ENCODE data around the gene MAP6.

The MAP6 gene

DNA sequence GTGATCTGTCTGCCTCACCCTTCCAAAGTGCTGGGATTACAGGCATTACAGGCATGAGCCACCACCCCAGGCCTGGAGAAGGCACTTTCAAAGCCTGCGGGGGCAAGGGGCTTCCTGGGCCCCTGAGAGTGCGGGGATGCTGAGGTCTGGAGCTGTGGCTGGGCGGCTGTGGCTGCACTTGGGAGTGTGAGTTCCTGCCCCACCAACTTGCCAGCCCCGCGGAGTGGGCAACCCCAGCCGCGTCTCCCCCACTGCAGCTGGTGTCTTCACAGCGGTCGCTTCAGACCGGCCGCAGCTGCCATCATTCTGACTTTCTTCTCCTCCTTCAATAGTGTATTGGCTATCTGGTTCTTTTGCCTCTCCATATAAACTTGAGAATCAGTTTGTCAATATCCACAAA is 10.7 kb upstream of the MAP6 start:
- CTCF ChIA-PET: interaction anchor here (0.6 to 1.5 kb wide), 2 partner anchors 12 to 27 kb away, joined by 3 read pairs; no protein-coding TSS in a partner anchor
- H3K36me3 Mint-ChIP-seq: no peaks in the 10 kb centered on the region
- H3K27me3 Mint-ChIP-seq: peaks cover 49% of the 10 kb centered on the region

DNA sequence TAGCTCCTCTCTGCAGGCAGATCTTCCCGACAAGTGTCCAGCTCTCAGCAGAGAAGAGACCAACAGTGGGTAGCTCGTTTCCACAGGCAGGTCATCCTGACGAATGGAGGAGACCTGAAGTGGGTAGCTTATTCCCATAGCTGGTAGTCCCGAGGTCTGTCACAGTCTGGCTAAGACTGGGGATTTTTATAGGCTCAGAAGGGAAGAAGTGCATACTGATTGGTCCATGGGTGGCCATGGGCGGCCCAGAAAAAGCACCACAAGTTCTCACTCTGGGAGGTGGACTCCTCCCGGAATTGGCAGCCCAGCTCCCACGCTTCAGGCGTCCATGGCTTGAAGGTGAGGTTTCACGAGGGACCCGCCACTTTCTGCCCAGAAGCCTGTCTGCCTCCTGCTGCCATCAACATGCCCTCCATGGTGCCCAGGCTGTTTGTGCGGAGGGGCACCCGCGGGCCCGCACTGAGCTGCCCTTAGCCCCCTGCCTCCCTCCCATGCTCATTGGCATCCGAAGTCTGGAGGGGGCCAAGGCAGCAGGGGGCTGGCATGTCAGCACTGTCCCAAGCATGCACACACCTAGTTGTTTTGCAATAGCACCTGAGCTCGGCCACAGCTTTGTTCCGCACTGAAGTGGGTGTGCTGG is 9.9 kb upstream of the MAP6 start:
- peaks cover 20% of the 10 kb centered on the region for H3K4me1 Mint-ChIP-seq
- no peak overlapping the region for H3K27ac Mint-ChIP-seq
- H3K4me3 Mint-ChIP-seq: no peak overlapping the region
- peaks cover 45% of the 10 kb centered on the region for H3K27me3 Mint-ChIP-seq
- DNase-seq: no peak
- CTCF ChIA-PET: interaction anchor here (1.5 kb wide), 1 partner anchor 27 kb away, joined by 3 read pairs; no protein-coding TSS in a partner anchor
- peaks cover 7% of the 10 kb centered on the region for H3K9me3 Mint-ChIP-seq
- H3K36me3 Mint-ChIP-seq: peaks cover 2% of the 10 kb centered on the region

More for the DNA sequence above, 10.7 kb upstream of the MAP6 start:
- peaks cover 12% of the 10 kb centered on the region for H3K4me1 Mint-ChIP-seq
- H3K9me3 Mint-ChIP-seq: no peaks in the 10 kb centered on the region
- H3K27ac Mint-ChIP-seq: no peak overlapping the region
- no peak for DNase-seq
- H3K4me3 Mint-ChIP-seq: no peak overlapping the region

DNA sequence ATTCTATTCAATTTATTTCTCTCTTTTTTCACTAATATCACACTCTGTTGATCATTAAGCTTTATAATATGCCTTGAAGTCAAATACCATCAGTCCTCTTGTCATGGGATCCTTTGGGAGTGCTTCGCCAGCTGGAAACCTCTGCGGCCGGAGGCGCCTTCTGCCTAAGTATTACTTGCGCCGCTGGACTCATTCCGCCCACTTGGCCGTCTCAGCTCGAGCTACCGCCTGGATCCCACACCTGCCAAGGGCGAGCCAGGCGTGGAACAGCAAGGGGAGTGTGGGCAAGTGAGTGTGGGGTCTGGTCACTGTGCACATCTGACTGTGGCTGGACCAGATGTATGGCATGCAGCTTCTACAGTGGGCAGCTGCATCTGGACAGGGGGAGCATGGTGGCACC is 9.1 kb upstream of the MAP6 start:
- H3K27me3 Mint-ChIP-seq: peaks cover 37% of the 10 kb centered on the region
- H3K4me3 Mint-ChIP-seq: no peak overlapping the region
- H3K9me3 Mint-ChIP-seq: peaks cover 7% of the 10 kb centered on the region
- H3K27ac Mint-ChIP-seq: no peak overlapping the region
- CTCF ChIA-PET: interaction anchor here (0.5 kb wide), 1 partner anchor 59 kb away, joined by 3 read pairs; no protein-coding TSS in a partner anchor
- peaks cover 24% of the 10 kb centered on the region for H3K4me1 Mint-ChIP-seq
- H3K36me3 Mint-ChIP-seq: peaks cover 2% of the 10 kb centered on the region
- DNase-seq: no peak

DNA sequence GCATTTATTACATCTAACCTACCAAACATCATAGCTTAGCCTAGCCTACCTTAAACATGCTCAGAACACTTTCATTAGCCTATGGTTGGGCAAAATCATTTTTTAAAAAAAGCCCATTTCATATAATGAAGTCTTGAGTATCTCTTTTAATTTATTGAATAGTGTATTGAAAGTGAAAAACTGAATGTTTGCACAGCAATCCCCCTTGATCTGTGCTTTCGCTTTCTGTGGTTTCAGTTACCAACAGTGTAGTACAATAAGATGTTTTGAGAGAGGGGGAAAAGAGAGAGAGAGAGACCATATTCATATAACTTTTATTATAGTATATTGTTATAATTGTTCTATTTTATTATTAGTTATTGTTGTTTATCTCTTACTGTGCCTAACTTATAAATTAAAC is 8.4 kb upstream of the MAP6 start:
- Mint-ChIP-seq H3K9me3 (peaks cover 12% of the 10 kb centered on the region), H3K4me3 (no peak overlapping the region), H3K27ac (no peak overlapping the region), H3K27me3 (peaks cover 39% of the 10 kb centered on the region), H3K4me1 (peaks cover 26% of the 10 kb centered on the region), H3K36me3 (peaks cover 2% of the 10 kb centered on the region)
- DNase-seq: no peak
- CTCF ChIA-PET: interaction anchor here (0.7 kb wide), 1 partner anchor 1846 kb away, joined by 3 read pairs; no protein-coding TSS in a partner anchor

DNA sequence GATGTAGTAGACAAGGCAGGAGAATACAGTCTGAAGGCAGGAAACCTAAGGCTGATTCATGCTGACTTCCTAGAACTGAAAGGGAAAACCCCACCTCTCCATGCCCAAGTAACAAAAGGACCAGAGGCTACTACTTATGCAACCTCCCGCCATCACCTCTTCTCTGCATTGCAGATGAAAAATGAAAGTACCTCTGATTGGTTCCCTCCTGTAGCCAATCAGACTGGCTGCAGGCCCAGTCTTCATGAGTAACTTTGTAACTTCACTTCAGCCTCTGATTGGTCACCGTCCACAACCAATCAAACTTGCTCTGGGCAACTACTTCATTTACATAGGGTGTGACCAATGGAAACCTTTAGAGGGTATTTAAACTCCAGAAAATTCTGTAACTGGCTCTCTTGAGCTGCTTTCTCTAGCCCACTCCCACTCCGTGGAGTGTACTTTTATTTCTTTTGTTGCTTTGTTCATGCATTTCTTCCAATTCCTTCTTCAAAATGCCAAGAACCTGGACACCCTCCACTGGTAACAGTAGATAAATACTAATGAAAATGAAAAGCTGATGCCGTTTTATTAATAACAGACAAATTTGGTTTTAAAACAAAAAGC is 5.2 kb upstream of the MAP6 start:
- Mint-ChIP-seq H3K9me3 (peaks cover 12% of the 10 kb centered on the region), H3K4me1 (peaks cover 31% of the 10 kb centered on the region), H3K36me3 (peaks cover 2% of the 10 kb centered on the region), H3K27ac (no peak overlapping the region), H3K27me3 (peaks cover 48% of the 10 kb centered on the region), H3K4me3 (no peak overlapping the region)
- DNase-seq: peak; percentile 47
- CTCF ChIA-PET: no interaction called here

DNA sequence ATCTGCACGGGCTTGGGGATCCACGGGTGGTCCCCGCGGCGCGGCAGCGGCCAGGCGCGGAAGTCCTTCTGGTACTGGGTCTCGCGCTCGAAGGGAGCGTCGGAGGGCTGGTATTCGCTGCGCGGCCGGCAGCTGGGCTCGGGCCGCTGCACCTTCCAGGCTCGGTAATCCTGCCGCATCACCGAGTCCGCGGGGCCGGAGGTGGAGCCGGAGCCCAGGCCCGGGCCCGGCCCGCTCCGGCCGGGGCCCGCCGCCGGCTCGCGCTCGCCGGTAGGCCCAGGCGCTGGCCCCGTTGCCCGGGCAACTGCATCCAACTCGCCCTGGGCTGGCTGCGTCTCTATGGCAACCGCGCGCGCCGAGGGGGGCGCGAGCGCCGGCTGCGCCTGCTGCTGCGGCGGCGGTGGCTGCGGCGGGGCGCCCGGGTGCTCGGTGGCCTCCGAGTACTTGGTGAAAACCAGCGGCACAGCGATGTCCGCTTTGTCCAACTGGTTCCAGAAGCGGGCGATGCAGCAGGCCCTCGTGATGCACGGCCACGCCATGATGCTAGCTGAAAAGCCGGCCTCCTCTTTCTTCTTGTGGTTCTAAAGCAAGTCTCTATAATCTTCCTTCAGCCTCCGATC is 897 bp downstream of the MAP6 start:
- Mint-ChIP-seq H3K27me3 (peaks cover 80% of the 10 kb centered on the region), H3K27ac (no peak overlapping the region), H3K4me3 (peak overlapping the region; percentile 72), H3K9me3 (peaks cover 5% of the 10 kb centered on the region), H3K4me1 (peaks cover 20% of the 10 kb centered on the region), H3K36me3 (peaks cover 2% of the 10 kb centered on the region)
- DNase-seq: peak; percentile 58
- CTCF ChIA-PET: interaction anchor here (0.6 kb wide), 1 partner anchor 12 kb away, joined by 3 read pairs; no protein-coding TSS in a partner anchor

DNA sequence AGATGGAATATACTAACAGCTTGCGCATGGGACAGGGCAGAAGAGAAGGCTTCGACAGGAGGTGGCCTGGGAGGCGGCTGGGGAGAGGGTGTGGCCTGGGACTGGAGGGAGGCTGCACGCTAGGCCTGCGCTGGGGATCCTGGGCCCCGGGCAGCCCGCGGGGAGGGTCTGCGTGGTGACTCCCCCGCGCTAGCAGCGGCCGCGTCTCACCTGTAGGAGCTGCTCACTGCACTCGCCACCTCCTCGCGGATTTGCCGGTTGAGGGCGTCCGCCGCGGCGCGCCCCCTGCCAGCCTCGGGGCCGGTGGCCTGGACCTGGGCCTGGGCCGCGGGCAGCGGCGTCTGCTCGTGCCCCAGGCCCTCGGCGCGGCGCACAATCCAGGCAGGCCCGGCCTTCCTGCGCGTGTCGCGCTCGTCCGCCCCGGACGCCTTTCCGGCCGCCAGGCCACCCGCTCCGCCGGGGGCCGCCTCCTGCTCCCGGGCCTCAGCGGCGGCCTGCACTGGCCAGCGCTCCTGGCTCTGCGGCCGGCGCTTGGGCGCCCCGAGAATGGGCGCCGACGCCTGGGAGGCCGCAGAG is 1.5 kb downstream of the MAP6 start:
- Mint-ChIP-seq H3K9me3 (no peaks in the 10 kb centered on the region), H3K36me3 (peaks cover 2% of the 10 kb centered on the region), H3K4me1 (peaks cover 19% of the 10 kb centered on the region), H3K4me3 (peak overlapping the region; percentile 48), H3K27ac (no peak overlapping the region), H3K27me3 (peaks cover 81% of the 10 kb centered on the region)
- DNase-seq: peak; percentile 31
- CTCF ChIA-PET: no interaction called here

DNA sequence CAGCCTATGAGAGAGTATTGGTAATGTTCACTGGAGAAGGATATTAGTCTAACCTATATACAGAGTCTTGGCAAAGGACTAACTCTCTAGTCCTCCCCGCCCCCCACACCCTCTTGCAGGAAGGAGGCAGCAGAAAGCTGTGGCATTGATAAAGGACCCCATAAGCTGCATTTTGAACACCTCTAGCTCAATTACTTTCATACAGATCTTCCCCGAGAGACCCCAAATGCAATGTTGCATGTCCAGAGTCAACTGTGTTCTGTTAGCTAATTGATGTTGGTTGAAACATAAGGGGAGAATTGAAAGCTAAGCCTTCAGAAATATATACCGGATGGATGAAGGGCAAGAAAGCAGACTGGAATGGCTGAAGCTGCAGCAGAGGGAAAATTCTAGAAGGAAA is 2.8 kb downstream of the MAP6 start:
- Mint-ChIP-seq H3K4me3 (no peak overlapping the region), H3K27me3 (peaks cover 72% of the 10 kb centered on the region), H3K4me1 (peaks cover 17% of the 10 kb centered on the region), H3K9me3 (no peaks in the 10 kb centered on the region), H3K36me3 (peaks cover 2% of the 10 kb centered on the region), H3K27ac (no peak overlapping the region)
- CTCF ChIA-PET: interaction anchor here (1.3 kb wide), 1 partner anchor 40 kb away, joined by 3 read pairs; no protein-coding TSS in a partner anchor
- no peak for DNase-seq

DNA sequence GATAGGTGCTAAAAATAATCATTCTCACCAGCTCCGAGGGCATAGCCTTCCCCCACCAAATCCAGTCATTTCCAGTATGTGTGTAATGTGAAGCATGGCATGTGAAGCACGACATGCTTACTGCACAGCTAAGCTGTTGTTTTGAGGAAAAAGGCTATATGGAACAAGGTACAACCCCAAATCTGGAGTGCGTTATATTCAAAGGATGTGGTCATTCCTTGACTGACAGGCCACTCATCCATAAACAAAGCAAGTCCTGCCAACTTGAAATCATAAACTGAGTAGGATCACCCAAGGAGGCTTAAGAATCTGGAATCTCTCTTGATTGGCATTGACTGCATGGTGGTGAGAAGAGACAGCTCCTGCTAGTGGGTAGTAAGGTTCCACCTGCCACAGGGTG is 3.7 kb downstream of the MAP6 start:
- Mint-ChIP-seq H3K9me3 (no peaks in the 10 kb centered on the region), H3K4me3 (no peak overlapping the region), H3K27ac (no peak overlapping the region), H3K4me1 (peaks cover 17% of the 10 kb centered on the region), H3K36me3 (peaks cover 2% of the 10 kb centered on the region), H3K27me3 (peaks cover 67% of the 10 kb centered on the region)
- no peak for DNase-seq
- CTCF ChIA-PET: no interaction called here

DNA sequence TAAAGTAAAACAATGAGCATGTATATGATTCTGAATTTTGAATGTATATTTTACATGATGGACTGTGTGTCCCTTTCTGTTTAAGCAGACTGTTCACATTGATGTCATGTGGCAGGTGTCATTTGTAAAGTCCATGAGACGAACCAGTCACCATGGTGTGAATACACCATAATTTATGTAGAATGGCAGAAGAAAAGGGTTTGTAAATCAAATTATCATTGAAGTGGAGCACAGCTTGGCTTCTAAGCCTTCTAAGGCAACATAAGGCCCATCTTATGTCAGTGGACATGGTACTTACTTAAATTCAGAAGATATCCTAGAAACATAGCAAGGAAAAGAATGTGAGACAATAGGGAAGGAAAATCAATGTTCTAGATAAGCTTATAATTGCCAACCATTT is 4.4 kb downstream of the MAP6 start:
- Mint-ChIP-seq H3K27ac (no peak overlapping the region), H3K27me3 (peaks cover 63% of the 10 kb centered on the region), H3K9me3 (no peaks in the 10 kb centered on the region), H3K4me1 (peaks cover 16% of the 10 kb centered on the region), H3K4me3 (no peak overlapping the region), H3K36me3 (peaks cover 2% of the 10 kb centered on the region)
- CTCF ChIA-PET: no interaction called here
- DNase-seq: no peak

DNA sequence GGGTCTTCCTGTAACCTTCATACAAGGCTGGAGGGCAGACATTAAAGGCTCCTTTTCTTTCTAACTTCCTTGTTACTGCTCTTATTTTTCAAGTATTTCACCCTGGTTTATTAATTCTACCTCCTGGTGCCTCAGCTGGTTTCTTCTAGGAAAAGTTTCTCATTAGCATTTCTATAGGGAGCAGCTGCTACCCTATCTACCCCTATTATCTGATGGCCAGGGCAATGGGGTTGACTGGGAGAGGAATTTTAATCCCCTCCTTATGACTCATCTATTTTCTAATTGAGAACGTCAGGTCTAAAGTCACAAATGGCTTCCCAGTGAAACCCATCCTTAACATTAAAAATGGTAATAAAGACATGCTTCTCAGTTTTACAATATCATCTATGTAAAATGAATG is 5.0 kb downstream of the MAP6 start:
- DNase-seq: no peak
- CTCF ChIA-PET: no interaction called here
- Mint-ChIP-seq H3K4me3 (no peak overlapping the region), H3K4me1 (peaks cover 10% of the 10 kb centered on the region), H3K27me3 (peaks cover 62% of the 10 kb centered on the region), H3K9me3 (no peaks in the 10 kb centered on the region), H3K27ac (no peak overlapping the region), H3K36me3 (peaks cover 2% of the 10 kb centered on the region)

DNA sequence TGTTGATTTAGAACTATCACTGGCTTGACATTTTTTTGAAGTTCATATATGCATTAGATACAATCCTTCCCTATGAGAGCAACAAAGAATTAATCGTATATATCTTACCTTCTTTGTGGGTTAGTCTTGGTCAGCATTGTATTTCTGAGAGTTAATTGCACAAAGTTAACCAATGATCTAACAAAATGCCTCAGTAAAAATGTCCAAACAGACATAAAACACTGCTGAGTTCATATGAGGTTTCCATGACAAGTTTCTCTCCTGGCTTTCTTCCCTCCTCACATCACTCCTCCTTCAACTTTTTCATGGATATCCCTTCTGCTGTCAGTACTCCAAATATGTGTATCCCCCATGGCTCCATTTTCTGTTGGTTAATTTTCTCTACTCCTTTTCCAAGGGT is 9.0 kb downstream of the MAP6 start:
- peaks cover 32% of the 10 kb centered on the region for H3K27me3 Mint-ChIP-seq
- DNase-seq: no peak
- CTCF ChIA-PET: interaction anchor here (0.9 kb wide), 1 partner anchor 10 kb away, joined by 3 read pairs; no protein-coding TSS in a partner anchor
- H3K9me3 Mint-ChIP-seq: no peaks in the 10 kb centered on the region
- peaks cover under 1% of the 10 kb centered on the region for H3K4me1 Mint-ChIP-seq
- H3K27ac Mint-ChIP-seq: no peak overlapping the region
- no peaks in the 10 kb centered on the region for H3K36me3 Mint-ChIP-seq
- no peak overlapping the region for H3K4me3 Mint-ChIP-seq

DNA sequence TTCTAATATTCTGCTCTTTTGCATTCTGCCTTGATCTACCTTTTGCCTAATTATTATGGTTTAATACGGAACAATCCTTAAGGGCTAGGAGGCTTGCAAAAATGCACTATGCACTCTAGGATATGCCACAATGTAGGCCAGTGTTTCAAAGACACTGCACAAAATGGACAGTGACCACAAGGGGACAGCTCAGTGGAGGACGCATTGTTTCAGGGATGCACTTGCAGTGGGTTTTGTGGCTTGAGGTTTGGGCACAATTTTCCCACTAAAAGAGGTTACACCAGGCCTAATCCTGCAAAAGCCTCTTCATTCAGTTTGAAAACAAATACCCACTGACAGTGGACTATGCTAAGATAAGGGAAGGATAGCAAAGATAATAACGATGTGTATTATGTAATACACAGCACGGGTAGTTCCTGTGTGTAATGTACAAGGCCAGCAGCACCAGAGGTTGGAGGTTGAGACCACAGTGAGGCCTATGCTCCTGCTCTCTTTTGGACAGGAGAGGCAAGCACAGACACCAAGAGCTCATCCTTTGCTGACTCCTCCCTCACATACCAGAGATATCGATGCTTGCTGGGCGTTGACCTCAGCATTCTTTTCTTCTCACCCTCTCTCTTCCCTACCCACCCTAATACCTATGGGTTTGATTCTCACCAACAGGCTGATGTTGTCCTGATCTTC is 12.7 kb downstream of the MAP6 start:
- H3K4me3 Mint-ChIP-seq: no peak overlapping the region
- H3K27ac Mint-ChIP-seq: no peak overlapping the region
- CTCF ChIA-PET: no interaction called here
- peaks cover 3% of the 10 kb centered on the region for H3K4me1 Mint-ChIP-seq
- H3K9me3 Mint-ChIP-seq: no peaks in the 10 kb centered on the region
- DNase-seq: no peak
- no peaks in the 10 kb centered on the region for H3K36me3 Mint-ChIP-seq
- H3K27me3 Mint-ChIP-seq: peaks cover 24% of the 10 kb centered on the region

DNA sequence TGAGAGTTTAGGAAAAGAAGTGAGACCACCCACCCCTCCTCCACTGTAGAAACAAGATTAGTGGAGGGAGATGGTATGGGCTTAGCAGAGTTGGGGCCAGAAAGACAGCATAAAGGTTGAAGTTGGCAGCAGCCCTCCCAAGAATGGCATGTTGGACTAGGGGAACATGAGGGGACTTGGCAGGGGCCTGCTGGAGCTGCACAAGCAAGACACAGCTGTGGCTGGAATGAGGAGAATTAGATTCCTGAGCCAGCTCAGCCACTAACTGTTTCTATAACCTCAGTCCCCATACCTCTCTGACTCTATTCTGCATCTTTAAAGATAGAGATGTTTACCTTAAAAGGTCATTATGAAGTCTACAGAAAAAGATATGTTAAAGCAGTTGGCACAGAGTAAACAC is 13.2 kb downstream of the MAP6 start:
- Mint-ChIP-seq H3K27me3 (peaks cover 24% of the 10 kb centered on the region), H3K36me3 (no peaks in the 10 kb centered on the region), H3K27ac (no peak overlapping the region), H3K9me3 (no peaks in the 10 kb centered on the region), H3K4me1 (peaks cover 3% of the 10 kb centered on the region), H3K4me3 (no peak overlapping the region)
- CTCF ChIA-PET: no interaction called here
- DNase-seq: no peak

All from activated naive CD4-positive, alpha-beta T cell treated with anti-CD3 and anti-CD28 coated beads, Interleukin-2, amount 10 ng/mL, durations not matched to agents 7 days and 5 days (primary cell).